GM18508 (cell line): ENCODE measurements around the gene MAMSTR.

Experiments
- ATAC-seq: cut with Tn5 transposase; IDR thresholded peaks from one replicate; pipeline ENCODE4 v1.9.1; 2021; ENCODE audit warnings: moderate number of reproducible peaks; ENCODE audit not compliant: insufficient read depth, unreplicated experiment

MAMSTR gene

DNA sequence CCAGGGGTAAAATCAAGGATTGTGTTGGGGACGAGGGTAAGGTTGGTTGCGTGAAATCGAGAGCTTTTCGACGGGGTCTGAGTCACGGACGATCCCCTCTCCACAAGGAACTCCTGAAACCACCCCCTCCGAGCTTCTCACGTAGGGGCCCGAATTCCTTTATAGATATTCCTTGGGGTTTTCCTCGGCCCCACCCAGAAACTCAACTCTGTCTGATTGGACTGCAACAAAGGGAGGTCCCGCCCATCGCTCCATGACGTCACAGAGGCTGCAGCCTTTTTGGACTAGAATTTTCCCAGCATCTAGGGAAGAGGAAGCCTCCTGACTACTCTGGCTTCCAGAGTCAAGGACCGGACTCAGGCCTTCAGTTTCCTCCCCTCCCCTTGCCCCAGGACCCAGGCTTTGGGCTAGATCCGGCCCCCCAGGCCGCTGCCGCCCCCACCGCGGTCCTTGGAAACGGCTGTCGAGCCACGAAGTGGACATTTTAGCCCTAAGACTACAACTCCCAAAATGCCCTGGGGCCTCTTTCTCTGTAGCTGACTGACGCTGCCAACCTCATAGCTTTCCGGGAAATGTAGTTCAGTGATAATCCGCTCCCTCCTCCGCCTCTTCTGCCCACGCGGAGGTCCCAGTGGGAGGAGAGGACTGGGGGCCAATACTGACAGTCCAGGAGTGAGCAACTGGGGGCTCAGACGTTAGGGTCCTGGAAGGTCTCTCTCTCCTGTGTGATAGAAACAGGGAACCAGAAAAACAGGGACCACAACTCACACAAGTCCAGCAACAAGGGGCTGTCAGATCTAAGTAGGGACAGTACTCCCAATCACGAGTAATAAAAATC is 27.4 kb upstream of the MAMSTR start, which contains the start of gene IZUMO1:
IZUMO1 (minus strand) TSS at position 172 of the 838 bp plus-strand sequence. CDS start 1,050 bp downstream, outside the sequence.
- ATAC-seq: no peak

DNA sequence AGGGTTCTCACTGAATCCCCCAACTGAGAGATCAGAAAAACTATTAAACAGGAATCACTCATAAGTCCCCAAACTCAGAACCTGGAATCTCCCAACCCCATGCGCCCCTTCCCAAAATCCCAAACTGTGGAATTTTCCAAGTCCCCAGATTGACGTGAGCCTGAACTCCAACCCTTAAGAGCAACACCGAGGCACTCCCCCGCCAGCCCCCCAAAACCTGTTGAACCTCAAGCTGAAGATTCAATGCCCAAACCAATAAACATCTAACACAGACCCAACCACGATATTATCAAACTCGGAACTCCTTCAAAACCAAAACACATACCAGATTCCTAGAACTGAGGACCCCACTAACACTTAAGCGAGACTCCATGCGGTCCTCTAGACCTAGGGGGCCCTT is 26.6 kb upstream of the MAMSTR start:
- ATAC-seq: no peak

DNA sequence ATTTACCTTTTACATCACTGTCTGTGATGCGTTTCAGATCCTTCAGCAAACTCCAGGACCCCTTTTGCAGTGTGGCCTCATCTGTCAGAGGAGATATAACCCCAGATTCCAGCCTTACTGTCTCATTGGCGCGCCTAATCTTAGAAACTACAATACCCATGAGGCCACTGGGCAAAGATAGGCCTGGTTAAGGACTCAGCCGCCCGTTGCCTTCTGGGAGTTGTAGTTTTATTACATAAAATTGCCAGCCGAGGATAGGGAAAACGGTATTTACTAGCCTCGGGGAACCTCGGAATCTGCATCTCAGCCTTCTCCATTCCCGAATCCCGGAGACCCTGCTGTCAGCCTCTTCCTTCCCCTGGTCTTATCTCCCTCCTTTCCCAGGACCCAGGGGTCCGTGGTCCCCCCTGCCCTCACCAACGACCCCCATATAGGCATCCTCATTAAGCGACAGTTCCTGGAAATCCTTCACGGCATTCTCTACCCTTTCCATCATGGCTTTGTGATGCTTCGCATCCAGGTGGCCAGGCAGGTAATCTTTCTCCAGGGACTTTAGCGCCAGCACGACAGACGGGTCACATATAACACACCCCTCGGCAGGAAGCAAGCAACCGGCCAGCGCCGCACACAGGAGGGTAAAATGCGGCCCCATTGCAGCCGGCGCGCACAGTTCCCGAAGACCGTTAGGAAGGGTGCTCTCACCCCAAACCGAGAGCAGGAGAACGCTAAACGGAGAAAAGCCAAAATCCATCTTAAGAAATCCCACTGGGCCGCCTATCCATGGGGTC is 25.9 kb upstream of the MAMSTR start:
- no peak for ATAC-seq

DNA sequence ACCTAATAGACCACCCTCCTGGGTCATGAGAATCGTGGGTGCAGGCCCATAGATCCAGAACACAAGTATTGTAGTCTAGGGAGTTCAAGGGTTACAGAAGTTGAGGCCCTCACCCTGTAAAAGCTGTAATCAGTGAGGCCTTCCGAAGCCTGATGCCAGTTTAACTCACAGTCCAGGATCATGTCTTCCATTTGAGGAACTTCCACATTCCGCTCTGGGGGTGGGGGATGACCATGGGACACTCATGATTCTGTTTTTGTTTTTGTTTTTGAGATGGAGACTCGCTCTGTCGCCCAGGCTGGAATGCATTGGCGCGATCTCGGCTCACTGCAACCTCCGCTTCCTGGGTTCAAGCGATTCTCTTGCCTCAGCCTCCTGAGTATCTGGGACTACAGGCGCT is 22.6 kb upstream of the MAMSTR start:
- ATAC-seq: no peak

DNA sequence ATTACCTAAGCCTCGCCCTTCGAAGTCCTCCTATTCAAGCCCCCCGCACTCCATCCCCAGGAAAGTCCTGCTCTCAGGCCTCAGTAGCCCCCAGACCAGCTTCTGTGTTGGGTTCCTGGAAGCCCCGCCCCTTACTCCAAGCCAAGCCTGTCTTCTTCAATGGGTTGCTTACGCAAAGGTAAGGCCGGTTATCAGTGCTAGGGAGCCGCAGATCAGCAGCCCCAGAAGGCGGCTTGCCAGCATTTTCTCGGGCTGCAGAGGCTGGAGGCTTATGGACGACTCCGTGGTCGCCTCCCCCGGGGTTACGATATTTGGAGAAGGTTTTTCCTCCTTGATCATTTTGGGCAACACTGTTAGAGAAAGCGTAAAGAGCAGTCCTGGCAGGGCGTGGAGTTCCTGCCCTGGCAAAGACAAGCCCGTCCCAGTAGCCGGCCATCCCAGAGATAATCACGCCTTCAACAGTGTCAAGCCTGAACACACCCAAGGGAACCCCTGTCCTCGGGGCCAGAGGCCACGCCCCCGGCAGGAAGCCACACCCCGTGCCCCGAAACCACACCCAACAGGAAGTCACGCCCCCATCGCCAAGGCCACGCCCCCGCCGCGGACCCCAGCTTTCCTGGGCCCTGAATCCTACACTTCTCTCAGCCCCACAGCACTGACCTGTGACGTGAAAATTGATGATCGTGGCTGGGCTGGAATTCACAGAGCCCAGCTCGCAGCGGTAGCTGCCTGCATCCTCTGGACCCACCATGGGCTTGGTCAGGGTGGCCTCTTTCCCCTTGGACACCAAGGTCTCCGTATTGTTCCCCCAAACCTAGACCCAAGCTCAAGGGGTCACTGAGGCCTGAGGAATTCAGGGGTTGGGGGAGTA is 21.8 kb upstream of the MAMSTR start:
- no peak for ATAC-seq

DNA sequence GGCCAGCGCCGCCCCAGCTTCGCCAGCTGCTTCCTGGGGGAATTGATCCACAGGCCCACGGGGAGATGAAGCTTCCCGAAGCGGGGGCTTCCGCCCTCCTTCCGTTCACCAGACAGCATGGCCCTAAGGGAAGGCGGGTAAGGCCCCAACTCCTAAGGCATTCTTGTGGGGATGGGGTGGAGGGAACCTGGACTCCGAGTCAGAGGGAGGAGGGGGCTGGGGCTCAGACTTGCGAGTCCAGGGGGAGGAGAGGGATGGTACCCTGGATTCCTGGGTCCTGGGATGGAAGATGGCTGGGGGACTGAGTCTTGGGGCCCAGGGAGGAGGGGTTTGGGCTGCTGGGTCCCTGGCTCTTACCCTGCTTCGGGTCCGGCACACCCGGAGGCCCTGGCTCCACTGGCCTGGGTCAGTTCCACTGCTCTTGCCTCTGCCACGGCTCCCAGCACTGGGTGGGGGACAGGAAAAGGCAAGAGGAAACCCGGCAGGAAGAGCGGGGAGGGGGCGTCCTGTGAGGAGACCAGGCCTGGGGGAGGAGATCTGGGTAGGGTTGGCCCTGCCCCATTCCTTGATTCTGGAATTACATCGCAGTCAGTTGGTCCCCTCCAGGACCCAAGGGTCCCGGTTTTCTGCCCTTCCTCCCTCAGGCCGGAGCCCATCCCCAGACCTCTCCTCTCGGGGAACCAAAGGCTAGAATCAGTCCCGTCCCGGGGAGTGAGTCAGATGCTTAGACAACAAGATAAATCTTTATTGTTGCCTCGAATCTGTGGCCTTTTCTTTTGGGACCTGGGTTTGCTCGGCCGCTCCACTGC is 20.8 kb upstream of the MAMSTR start, which contains the start of gene RASIP1:
RASIP1 (minus strand) TSS at position 447 of the 809 bp plus-strand sequence; CDS start at position 119, 328 bp downstream.
- no peak for ATAC-seq

DNA sequence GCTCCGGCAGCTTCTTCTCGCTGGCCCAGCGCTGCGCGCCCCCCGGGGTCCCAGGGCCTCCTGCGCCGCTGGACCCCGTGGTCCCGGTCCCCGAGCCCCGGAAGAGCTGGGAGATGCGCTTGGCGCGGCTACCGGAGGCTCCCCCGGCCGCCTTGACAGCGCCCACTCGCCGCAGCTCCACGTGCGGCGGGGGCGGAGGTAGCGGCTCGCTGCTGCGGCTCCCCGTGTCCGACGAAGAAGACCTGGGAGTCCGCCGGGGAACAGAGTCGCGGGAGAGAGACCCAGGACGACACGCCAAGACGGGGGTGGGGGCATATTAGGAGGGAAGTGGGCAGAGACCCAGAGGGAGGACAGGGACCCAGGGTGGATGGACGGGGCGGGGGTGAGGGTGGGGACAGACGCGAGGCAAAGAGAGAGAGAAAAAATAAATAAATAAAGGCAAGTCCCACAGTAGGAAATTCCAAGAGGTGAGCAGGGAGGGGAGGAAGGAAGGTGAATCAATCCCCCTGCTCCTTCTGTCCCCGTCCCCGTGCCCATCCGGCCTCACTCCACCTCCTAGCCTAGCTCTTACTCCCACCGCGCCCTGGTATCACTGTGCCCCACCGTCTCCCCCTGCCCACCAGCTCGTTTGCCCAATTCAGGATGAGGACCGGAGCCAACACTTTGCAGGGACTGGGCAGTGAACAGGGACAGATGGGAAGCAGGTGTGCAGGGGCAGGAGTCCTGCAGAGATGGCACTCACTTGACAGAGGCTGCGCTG is 20.1 kb upstream of the MAMSTR start:
- ATAC-seq: no peak

DNA sequence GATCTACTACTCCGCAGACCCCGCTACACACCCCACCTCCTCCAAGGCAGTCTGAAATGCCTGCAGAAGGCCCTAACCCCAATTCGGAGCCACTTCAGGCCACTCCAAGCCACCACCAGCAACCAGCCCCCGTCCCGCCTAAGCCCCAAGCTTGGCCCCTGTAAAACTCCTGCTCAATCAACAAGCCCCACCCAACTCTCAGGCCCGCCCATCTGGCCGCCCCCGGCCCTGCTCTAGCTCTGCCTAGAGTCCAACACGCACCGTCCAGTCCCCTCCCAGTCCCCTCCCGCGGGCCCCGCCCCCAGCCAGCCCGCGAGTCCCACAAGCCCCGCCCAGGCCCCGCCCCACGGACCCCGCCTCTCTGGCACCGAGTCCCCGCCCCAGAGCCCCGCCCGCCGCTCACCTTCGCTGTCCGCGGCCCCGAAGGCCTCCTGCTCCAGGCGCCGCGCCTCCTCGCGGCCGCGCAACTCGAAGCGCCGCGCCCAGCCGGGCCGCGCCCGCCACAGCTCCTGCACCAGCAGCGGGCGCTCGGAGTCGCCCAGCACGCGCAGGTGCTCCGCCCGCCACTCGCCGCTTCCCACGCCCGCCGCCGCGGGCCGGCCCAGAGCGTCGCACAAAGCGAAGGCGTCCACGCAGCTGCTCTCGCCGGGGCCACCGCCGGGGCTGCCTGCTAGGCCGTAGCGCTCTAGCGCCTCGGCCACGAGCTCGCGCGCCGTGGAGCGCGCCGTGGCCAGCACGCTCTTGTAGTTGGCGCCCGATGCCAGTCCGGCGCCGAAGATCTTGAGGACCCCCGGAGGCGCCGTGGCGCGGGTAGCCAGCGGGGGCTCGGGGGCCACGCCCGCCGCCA is 19.3 kb upstream of the MAMSTR start:
- ATAC-seq: no peak

DNA sequence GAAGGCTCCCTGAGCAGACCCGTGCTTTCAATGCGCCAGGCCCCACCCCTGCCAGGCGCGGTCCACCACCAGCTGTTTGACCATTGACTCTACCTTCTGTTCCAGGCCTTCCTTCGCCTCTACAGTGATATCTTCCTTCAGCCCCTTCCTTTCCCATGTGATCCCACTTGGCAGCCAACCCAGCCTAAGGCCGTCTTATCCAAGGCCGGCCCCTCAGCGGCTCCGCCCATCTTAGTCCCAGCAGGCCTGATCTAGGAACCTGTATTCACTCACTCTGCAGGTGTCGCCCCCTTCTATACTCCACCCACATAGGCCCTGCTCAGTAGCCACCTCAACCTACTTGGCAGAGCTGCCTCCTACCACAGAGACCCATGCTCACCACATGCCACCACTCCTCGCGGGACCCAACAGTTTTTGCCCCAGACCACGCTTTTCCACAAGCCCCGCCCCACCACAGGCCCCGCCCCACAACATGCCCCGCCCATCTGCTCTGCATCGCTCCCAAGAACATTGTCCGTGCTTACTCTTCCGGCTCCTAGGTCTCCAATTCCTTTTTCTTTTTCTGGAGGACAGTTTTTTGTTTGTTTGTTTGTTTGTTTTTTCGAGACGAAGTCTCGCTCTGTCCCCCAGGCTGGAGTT is 18.0 kb upstream of the MAMSTR start:
- ATAC-seq: no peak

GRCh38 chr19:48735031-48735615 is 15.6 kb upstream of the MAMSTR start:
- ATAC-seq: no peak

DNA sequence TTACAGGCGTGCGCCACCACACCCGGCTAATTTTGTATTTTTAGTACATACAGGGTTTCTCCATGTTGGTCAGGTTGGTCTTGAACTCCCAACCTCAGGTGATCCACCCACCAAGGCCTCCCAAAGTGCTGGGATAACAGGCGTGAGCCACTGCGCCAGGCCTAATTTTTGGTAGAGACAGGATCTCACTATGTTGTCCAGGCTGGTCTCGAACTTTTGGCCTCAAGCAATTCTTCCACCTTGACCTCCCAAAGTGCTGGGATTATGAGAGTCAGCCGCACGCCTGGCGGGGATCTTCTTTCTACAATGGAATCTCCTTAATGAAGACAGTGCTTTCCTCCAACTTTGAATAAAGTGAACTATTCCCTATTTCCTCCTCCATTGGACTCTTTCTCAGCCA is 15.1 kb upstream of the MAMSTR start:
- ATAC-seq: no peak

- no peak for ATAC-seq
These were observed 11.9 kb upstream of the MAMSTR start for GRCh38 chr19:48731452-48731851.

DNA sequence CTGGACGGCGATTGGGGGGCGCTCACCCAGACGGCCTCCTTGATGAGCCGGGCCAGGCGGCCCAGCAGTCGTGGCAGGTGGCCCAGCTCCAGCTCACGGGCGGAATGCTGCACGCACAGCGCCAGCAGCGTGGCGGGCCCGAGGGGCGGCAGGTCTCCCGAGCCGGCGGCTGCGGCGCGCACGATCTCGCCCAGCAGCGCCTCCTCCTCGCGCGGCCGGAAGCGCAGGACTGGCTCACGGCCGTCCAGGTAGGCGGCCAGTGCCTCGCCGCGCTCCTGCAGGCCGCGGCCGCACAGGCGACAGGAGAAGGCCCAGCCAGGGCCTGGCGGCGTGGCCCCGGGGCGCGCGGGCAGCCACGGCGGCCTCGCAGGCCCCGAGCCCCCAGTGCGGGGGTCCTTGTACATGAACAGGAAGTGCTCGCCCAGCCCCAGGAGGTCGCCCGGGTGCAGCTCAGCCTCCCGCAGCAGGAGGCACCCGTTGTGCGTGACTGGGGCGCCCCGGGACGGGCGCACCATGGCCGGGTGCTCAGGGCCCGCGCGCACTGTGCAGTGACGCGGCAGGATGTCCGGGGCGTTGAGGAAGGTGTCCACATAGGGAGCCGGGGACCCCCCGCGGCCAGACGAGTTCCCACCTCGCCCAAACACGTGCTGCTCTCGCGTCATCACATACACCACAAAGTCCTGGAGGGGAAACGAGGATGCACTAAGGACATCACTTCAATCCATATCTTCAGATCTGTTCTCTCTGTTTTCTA is 9.6 kb upstream of the MAMSTR start:
- ATAC-seq: no peak

- ATAC-seq: no peak
These were observed 7.0 kb upstream of the MAMSTR start for GRCh38 chr19:48726556-48726955.

GRCh38 chr19:48724796-48725753 is 5.5 kb upstream of the MAMSTR start:
- ATAC-seq: no peak
